Measurements from ENCODE around the gene IAPP.

Gene IAPP

DNA sequence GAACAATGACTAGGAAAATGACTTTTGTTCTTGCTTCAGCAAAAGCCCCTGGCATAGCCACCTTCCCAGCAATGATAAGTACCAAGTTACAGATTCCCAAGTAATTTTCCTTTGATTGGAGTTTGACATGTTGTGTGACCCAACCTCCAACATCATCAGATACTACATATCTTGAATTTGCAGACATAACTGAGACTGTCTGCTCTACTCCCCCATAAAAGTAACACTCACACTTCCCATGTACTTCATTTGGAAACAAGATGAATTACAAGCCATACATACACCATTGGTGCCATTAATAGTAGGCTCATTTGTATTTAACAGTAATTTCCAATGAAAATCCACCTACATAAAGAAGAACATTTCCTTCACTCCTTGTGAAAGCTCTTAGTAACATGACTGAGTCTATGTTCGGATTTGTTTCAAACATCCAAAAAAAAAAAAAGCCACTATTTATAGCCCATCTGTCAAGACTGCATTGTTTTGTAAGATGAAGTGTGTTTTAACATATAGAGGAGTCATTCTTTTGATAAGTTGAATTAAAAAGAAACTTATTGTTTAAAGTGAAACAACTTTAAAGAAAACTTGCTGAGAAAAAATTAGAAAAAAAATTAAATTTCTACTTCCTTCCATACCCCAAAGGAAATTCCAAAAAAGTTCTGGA is 26.0 kb upstream of the IAPP start:
- Histone ChIP-seq H3K36me3 (replicated peaks; ENCODE audit: insufficient read depth, low read length) (no peaks in the 10 kb centered on the region), H3K27me3 (replicated peaks; ENCODE audit: insufficient read depth, low read length) (no peaks in the 10 kb centered on the region), H3K4me2 (ENCODE audit: low read depth, low read length) (no peak overlapping the region), H3K9me3 (replicated peaks; ENCODE audit: insufficient read depth, low read length) (no peaks in the 10 kb centered on the region), H3F3A (ENCODE audit: insufficient read depth, low read length) (no peaks in the 10 kb centered on the region), H3K4me3 (ENCODE audit: low read length) (no peak overlapping the region), H4K20me1 (ENCODE audit: insufficient read depth, low read length) (no peaks in the 10 kb centered on the region), H3K4me1 (ENCODE audit: low read length) (no peaks in the 10 kb centered on the region), H2AFZ (ENCODE audit: low read length) (no peak overlapping the region), H3K9ac (ENCODE audit: low read length) (no peak overlapping the region), H3K9me2 (replicated peaks; ENCODE audit: insufficient read depth, low read length) (no peaks in the 10 kb centered on the region), H3K79me2 (ENCODE audit: low read length) (no peaks in the 10 kb centered on the region), H3K27ac (ENCODE audit: low read length) (no peak overlapping the region)
- TF ChIP-seq EZH2phosphoT487 (IDR thresholded peaks at IDR 0.05; ENCODE audit: low read length) (no peak), EZH2 (optimal IDR thresholded peaks at IDR 0.05; ENCODE audit: low read depth, low read length) (no peak)
- TF ChIP-seq, protein P1, sequence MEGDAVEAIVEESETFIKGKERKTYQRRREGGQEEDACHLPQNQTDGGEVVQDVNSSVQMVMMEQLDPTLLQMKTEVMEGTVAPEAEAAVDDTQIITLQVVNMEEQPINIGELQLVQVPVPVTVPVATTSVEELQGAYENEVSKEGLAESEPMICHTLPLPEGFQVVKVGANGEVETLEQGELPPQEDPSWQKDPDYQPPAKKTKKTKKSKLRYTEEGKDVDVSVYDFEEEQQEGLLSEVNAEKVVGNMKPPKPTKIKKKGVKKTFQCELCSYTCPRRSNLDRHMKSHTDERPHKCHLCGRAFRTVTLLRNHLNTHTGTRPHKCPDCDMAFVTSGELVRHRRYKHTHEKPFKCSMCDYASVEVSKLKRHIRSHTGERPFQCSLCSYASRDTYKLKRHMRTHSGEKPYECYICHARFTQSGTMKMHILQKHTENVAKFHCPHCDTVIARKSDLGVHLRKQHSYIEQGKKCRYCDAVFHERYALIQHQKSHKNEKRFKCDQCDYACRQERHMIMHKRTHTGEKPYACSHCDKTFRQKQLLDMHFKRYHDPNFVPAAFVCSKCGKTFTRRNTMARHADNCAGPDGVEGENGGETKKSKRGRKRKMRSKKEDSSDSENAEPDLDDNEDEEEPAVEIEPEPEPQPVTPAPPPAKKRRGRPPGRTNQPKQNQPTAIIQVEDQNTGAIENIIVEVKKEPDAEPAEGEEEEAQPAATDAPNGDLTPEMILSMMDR (IDR thresholded peaks at IDR 0.05; ENCODE audit: low read length): no peak
- no peak for DNase-seq

DNA sequence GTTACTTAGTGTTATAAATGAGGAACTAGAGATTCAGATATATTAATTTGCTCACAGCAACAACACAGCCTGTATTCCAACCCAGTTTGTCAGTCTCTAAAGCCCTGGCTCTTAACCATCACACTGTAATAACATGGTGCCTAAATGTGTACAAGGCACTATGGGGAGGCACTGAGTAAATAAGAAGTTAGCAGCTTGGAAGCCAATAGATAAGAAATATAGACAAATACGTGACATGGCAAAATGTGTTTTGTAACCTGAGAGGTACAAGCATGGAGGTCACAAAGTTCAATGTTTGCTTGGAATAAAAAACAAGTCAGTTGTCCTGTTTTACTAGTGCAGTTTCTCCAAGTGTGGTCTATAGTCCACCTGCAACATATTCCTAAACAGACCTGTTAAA is 21.7 kb upstream of the IAPP start:
- H3K4me1 ChIP-seq (ENCODE audit: low read length): no peaks in the 10 kb centered on the region
- H3K27ac ChIP-seq (ENCODE audit: low read length): no peak overlapping the region
- no peak overlapping the region for H3K9ac ChIP-seq (ENCODE audit: low read length)
- no peaks in the 10 kb centered on the region for H3K27me3 ChIP-seq (replicated peaks; ENCODE audit: insufficient read depth, low read length)
- DNase-seq: no peak
- H3K36me3 ChIP-seq (replicated peaks; ENCODE audit: insufficient read depth, low read length): no peaks in the 10 kb centered on the region
- H4K20me1 ChIP-seq (ENCODE audit: insufficient read depth, low read length): no peaks in the 10 kb centered on the region
- no peak for TF ChIP-seq EZH2 (optimal IDR thresholded peaks at IDR 0.05; ENCODE audit: low read depth, low read length)
- TF ChIP-seq EZH2phosphoT487 (IDR thresholded peaks at IDR 0.05; ENCODE audit: low read length): no peak
- TF ChIP-seq, protein P1 (IDR thresholded peaks at IDR 0.05; ENCODE audit: low read length): no peak
- H3F3A ChIP-seq (ENCODE audit: insufficient read depth, low read length): no peaks in the 10 kb centered on the region
- no peaks in the 10 kb centered on the region for H3K9me2 ChIP-seq (replicated peaks; ENCODE audit: insufficient read depth, low read length)
- no peak overlapping the region for H3K4me2 ChIP-seq (ENCODE audit: low read depth, low read length)
- no peak overlapping the region for H3K4me3 ChIP-seq (ENCODE audit: low read length)
- no peaks in the 10 kb centered on the region for H3K9me3 ChIP-seq (replicated peaks; ENCODE audit: insufficient read depth, low read length)
- no peaks in the 10 kb centered on the region for H3K79me2 ChIP-seq (ENCODE audit: low read length)
- H2AFZ ChIP-seq (ENCODE audit: low read length): no peak overlapping the region

DNA sequence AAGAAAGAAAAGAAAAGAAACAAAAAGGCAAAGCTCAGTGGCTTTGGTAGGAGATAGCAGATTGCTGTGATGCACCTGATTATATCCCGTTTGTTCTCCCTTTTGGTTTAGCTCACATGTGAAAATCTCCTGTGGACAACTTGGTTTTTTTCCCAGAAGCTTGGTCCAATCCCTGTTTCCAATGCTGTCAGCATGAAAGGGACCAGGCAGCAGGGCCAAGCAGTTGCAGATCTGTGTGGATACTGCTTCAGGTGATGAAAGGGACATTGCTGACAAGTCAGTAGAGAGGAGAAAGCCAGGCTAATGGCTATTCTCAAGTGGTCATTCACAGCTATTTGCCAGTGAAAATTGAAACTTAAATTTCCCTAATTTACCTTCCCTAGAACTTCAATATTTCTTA is 19.2 kb upstream of the IAPP start:
- Histone ChIP-seq H3K4me1 (ENCODE audit: low read length) (no peaks in the 10 kb centered on the region), H3K36me3 (replicated peaks; ENCODE audit: insufficient read depth, low read length) (no peaks in the 10 kb centered on the region), H4K20me1 (ENCODE audit: insufficient read depth, low read length) (no peaks in the 10 kb centered on the region), H3K9ac (ENCODE audit: low read length) (no peak overlapping the region), H3K27me3 (replicated peaks; ENCODE audit: insufficient read depth, low read length) (no peaks in the 10 kb centered on the region), H2AFZ (ENCODE audit: low read length) (no peak overlapping the region), H3K27ac (ENCODE audit: low read length) (no peak overlapping the region), H3K4me2 (ENCODE audit: low read depth, low read length) (no peak overlapping the region), H3K9me3 (replicated peaks; ENCODE audit: insufficient read depth, low read length) (no peaks in the 10 kb centered on the region), H3F3A (ENCODE audit: insufficient read depth, low read length) (no peaks in the 10 kb centered on the region), H3K4me3 (ENCODE audit: low read length) (no peak overlapping the region), H3K79me2 (ENCODE audit: low read length) (no peaks in the 10 kb centered on the region), H3K9me2 (replicated peaks; ENCODE audit: insufficient read depth, low read length) (no peaks in the 10 kb centered on the region)
- no peak for DNase-seq
- TF ChIP-seq EZH2phosphoT487 (IDR thresholded peaks at IDR 0.05; ENCODE audit: low read length) (no peak), EZH2 (optimal IDR thresholded peaks at IDR 0.05; ENCODE audit: low read depth, low read length) (no peak)
- TF ChIP-seq, protein P1 (IDR thresholded peaks at IDR 0.05; ENCODE audit: low read length): no peak
